Sciatic nerve (tissue), 2 donors: ENCODE data around the gene ENPEP. TPM values are rescaled to one million over a fixed set of nuclear protein-coding genes. Genes with fewer than 3 reads are reported as not detected.
A peak's percentile ranks its signal among the peaks of the same experiment; 100 is the strongest.
"Not testable (repeated sequence)": the region's sequence is repeated elsewhere in the genome, so short reads cannot be mapped to it uniquely, and the experiment has no call there.

ENCODE experiments used
- ATAC-seq: fragments of 200-7000 bp; cut with Tn5 transposase; one replicate; pipeline ENCODE4 v1.9.1; 2020; ENCODE audit warnings: mild to moderate bottlenecking, moderate library complexity
- DNase-seq: peaks from one replicate; pipeline ENCODE4 v3.0.0-alpha.2; 2020; ENCODE audit warnings: low spot score
- intact Hi-C: fragments of 100-400 bp; cut with DNase I; formaldehyde crosslinking; loops from one replicate; pipeline ENCODE4 v1.14.2; 2022
- total RNA-seq: library from RNA; stranded (reverse); fragmentation: NEBNext Ultra II Directional; extraction: Animal tissue kit (Norgen Biotek cat#: 25700); gene quantifications from one replicate; pipeline ENCODE4 v1.2.1, GENCODE V29; 2021
- donor health status: DM: no; HTN: no; CAD: no.
- donor health status: DM: no; HTN: no; CAD: no.

ENPEP gene
- total RNA-seq: 17.6 TPM

GRCh38 chr4:110475881-110476818 lies at the start of gene ENPEP:
Gene ENPEP (plus strand): TSS chr4:110476155. CDS start chr4:110476415, 260 bp downstream.
- DNase-seq (peak; percentile 67), ATAC-seq (peak; percentile 77)
- intact Hi-C loops: no loop called here

GRCh38 chr4:110431805-110432204 lies 44.1 kb upstream of the ENPEP start:
- DNase-seq, intact Hi-C loops, ATAC-seq: not testable (repeated sequence)

- intact Hi-C loops, ATAC-seq, DNase-seq: not testable (repeated sequence)
Measured at GRCh38 chr4:110437292-110437691, 38.7 kb upstream of the ENPEP start.

- intact Hi-C loops, ATAC-seq, DNase-seq: not testable (repeated sequence)
Measured at GRCh38 chr4:110439209-110439608, 36.7 kb upstream of the ENPEP start.

GRCh38 chr4:110442309-110442708 lies 33.6 kb upstream of the ENPEP start:
- DNase-seq: no peak
- intact Hi-C loops: no loop called here
- no peak for ATAC-seq

- ATAC-seq: no peak
- intact Hi-C loops: no loop called here
- no peak for DNase-seq
Measured at GRCh38 chr4:110442788-110443187, 33.2 kb upstream of the ENPEP start.

GRCh38 chr4:110449947-110450346 lies 26.0 kb upstream of the ENPEP start:
- ATAC-seq (no peak), DNase-seq (no peak)
- intact Hi-C loops: no loop called here

- intact Hi-C loops: no loop called here
- no peak for ATAC-seq
- no peak for DNase-seq
Measured at GRCh38 chr4:110452546-110452945, 23.4 kb upstream of the ENPEP start.

- ATAC-seq (no peak), DNase-seq (no peak)
- intact Hi-C loops: no loop called here
Measured at GRCh38 chr4:110454441-110454840, 21.5 kb upstream of the ENPEP start.

- intact Hi-C loops: no loop called here
- DNase-seq: no peak
Measured at GRCh38 chr4:110458494-110459266, 17.3 kb upstream of the ENPEP start.

GRCh38 chr4:110460074-110460746 lies 15.7 kb upstream of the ENPEP start:
- intact Hi-C loops: no loop called here
- ATAC-seq (no peak), DNase-seq (no peak)

More at GRCh38 chr4:110458494-110459266, 17.3 kb upstream of the ENPEP start:
- ATAC-seq: no peak

GRCh38 chr4:110467400-110467799 lies 8.6 kb upstream of the ENPEP start:
- no peak for DNase-seq
- no peak for ATAC-seq
- intact Hi-C loops: no loop called here

GRCh38 chr4:110472583-110473329 lies 3.2 kb upstream of the ENPEP start:
- ATAC-seq: no peak
- no peak for DNase-seq
- intact Hi-C loops: no loop called here

- no peak for DNase-seq
- intact Hi-C loops: no loop called here
- no peak for ATAC-seq
Measured at GRCh38 chr4:110474481-110474880, 1.5 kb upstream of the ENPEP start.

GRCh38 chr4:110475080-110475479 lies 875 bp upstream of the ENPEP start:
- ATAC-seq, intact Hi-C loops, DNase-seq: not testable (repeated sequence)

- intact Hi-C loops: no loop called here
- ATAC-seq: no peak
Measured at GRCh38 chr4:110477836-110478235, 1.9 kb downstream of the ENPEP start.

GRCh38 chr4:110480031-110480549 lies 4.1 kb downstream of the ENPEP start:
- DNase-seq: no peak
- intact Hi-C loops: no loop called here
- ATAC-seq: peak; percentile 75

More at GRCh38 chr4:110477836-110478235, 1.9 kb downstream of the ENPEP start:
- no peak for DNase-seq

- DNase-seq: no peak
- ATAC-seq: no peak
- intact Hi-C loops: no loop called here
Measured at GRCh38 chr4:110480746-110481271, 4.9 kb downstream of the ENPEP start.
